ENCODE data around the gene SMOC1. TPM values are rescaled to one million over a fixed set of nuclear protein-coding genes. Genes with fewer than 3 reads are reported as not detected.
A peak's percentile ranks its signal among the peaks of the same experiment; 100 is the strongest.

SMOC1 gene
- total RNA-seq, 1 donor from 2014 or later, result 10.9 TPM

- DNase-seq (ENCODE audit: low spot score, unreplicated experiment), result no peak
- Mint-ChIP-seq H3K27me3 (peaks cover 4% of the 10 kb centered on the region), H3K9me3 (ENCODE audit: low read depth) (no peaks in the 10 kb centered on the region), H3K4me3 (ENCODE audit: low read depth) (no peak overlapping the region), H3K4me1 (ENCODE audit: low read depth) (peaks cover 16% of the 10 kb centered on the region), H3K36me3 (ENCODE audit: insufficient read depth) (no peaks in the 10 kb centered on the region), H3K27ac (no peak overlapping the region)
- no peak for TF ChIP-seq CTCF (IDR thresholded peaks at IDR 0.05; ENCODE audit: unreplicated experiment)
These were observed 170.9 kb downstream of the SMOC1 start for GRCh38 chr14:70050136-70050535.

DNA sequence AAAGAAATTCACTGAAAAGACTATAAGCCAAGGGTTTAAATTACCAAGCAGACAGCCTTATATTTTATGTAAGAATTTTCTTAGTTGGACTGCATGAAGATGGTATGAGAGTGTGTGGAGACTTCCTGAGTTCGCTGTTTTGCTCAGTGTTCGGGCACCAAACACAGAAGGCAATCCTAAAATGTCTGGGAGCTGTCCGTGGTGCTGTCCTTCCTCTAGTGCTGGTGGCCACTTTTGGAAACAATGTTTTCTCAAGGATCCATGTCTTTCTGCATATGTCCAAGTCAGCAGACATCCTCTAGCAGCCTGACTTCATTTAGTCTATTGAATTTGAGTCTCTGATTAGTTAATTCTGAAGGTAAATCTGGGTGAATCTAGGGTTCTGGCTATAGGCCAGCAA lies 173.8 kb downstream of the SMOC1 start:
- no peaks in the 10 kb centered on the region for H3K36me3 Mint-ChIP-seq (ENCODE audit: insufficient read depth)
- H3K27ac Mint-ChIP-seq, result no peak overlapping the region
- H3K9me3 Mint-ChIP-seq (ENCODE audit: low read depth), result no peaks in the 10 kb centered on the region
- H3K4me3 Mint-ChIP-seq (ENCODE audit: low read depth), result no peak overlapping the region
- H3K27me3 Mint-ChIP-seq, result peaks cover 8% of the 10 kb centered on the region
- no peak for TF ChIP-seq CTCF (IDR thresholded peaks at IDR 0.05; ENCODE audit: unreplicated experiment)
- DNase-seq (ENCODE audit: low spot score, unreplicated experiment), result peak; percentile 48
- H3K4me1 Mint-ChIP-seq (ENCODE audit: low read depth), result peaks cover 20% of the 10 kb centered on the region

- Mint-ChIP-seq H3K36me3 (ENCODE audit: insufficient read depth) (no peaks in the 10 kb centered on the region), H3K27ac (no peak overlapping the region), H3K4me3 (ENCODE audit: low read depth) (no peak overlapping the region), H3K4me1 (ENCODE audit: low read depth) (peaks cover 15% of the 10 kb centered on the region), H3K9me3 (ENCODE audit: low read depth) (no peaks in the 10 kb centered on the region), H3K27me3 (peaks cover 13% of the 10 kb centered on the region)
- no peak for DNase-seq (ENCODE audit: low spot score, unreplicated experiment)
- no peak for TF ChIP-seq CTCF (IDR thresholded peaks at IDR 0.05; ENCODE audit: unreplicated experiment)
These were observed 178.4 kb downstream of the SMOC1 start for GRCh38 chr14:70057519-70058136.

DNA sequence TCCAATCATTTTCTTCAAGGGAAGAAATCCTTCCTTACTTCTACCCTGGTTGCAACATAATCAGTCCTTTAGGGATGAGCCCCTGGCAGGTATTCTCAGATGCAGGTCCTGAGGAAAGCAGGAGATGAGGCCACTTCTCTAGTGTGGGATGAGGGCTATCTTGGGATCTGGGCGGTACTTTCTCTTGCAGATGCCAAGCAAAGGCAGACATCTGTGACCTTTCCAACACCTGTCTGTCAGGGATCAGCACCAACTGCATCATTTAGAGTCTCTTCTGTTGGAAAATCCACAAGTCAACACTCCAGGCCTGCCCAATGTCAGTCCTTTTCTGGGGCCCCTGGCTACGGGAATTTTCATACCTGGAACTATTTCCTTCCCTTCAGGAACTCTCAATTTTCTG lies 180.3 kb downstream of the SMOC1 start:
- no peaks in the 10 kb centered on the region for H3K9me3 Mint-ChIP-seq (ENCODE audit: low read depth)
- no peaks in the 10 kb centered on the region for H3K36me3 Mint-ChIP-seq (ENCODE audit: insufficient read depth)
- no peak overlapping the region for H3K27ac Mint-ChIP-seq
- H3K4me3 Mint-ChIP-seq (ENCODE audit: low read depth), result no peak overlapping the region
- no peak for DNase-seq (ENCODE audit: low spot score, unreplicated experiment)
- H3K27me3 Mint-ChIP-seq, result peaks cover 19% of the 10 kb centered on the region
- TF ChIP-seq CTCF (IDR thresholded peaks at IDR 0.05; ENCODE audit: unreplicated experiment), result no peak
- H3K4me1 Mint-ChIP-seq (ENCODE audit: low read depth), result peaks cover 15% of the 10 kb centered on the region

GRCh38 chr14:70061108-70061507 lies 181.9 kb downstream of the SMOC1 start:
- H3K36me3 Mint-ChIP-seq (ENCODE audit: insufficient read depth), result no peaks in the 10 kb centered on the region
- H3K27me3 Mint-ChIP-seq, result peaks cover 14% of the 10 kb centered on the region
- H3K4me3 Mint-ChIP-seq (ENCODE audit: low read depth), result no peak overlapping the region

More at GRCh38 chr14:70061108-70061507, 181.9 kb downstream of the SMOC1 start:
- Mint-ChIP-seq H3K4me1 (ENCODE audit: low read depth) (peaks cover 15% of the 10 kb centered on the region), H3K27ac (no peak overlapping the region), H3K9me3 (ENCODE audit: low read depth) (no peaks in the 10 kb centered on the region)
- DNase-seq (ENCODE audit: low spot score, unreplicated experiment), result no peak
- TF ChIP-seq CTCF (IDR thresholded peaks at IDR 0.05; ENCODE audit: unreplicated experiment), result no peak

All from progenitor cell of endocrine pancreas (in vitro differentiated cells).